ENCODE measurements around the gene LY6G6F. TPM values are rescaled to one million over a fixed set of nuclear protein-coding genes. Genes with fewer than 3 reads are reported as not detected.

The LY6G6F gene
- total RNA-seq, 1 donor from 2014 or later, result not detected

DNA sequence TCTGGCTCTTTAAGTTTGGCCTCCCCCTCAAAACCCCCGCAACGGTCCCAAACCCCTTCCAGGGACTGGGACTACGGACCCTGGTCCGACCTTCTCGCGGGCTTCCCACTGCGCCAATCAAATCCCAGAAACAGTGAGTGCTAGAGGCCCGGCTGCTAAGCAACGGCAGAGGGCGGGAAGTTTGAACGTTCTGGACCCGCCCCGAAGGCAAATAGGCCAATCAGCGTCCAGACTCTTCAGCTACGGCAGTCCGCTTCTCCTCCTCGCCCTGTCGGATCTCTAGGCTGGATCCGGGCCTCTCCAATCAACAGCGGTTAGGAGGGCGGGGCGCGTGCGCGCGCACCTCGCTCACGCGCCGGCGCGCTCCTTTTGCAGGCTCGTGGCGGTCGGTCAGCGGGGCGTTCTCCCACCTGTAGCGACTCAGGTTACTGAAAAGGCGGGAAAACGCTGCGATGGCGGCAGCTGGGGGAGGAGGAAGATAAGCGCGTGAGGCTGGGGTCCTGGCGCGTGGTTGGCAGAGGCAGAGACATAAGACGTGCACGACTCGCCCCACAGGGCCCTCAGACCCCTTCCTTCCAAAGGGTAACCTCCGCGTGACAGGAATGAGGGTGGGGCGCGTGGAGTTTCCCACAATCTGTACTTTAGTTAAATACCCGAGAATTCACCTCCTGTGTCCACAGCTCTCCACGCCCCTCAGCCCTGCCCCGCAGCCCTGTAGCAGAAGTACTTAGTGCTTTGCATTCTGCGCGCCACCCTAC is 33.2 kb downstream of the LY6G6F start, which contains the start of gene MSH5:
TSS of gene MSH5 (plus strand) at position 367 of the 758 bp plus-strand sequence. CDS start 462 bp downstream, outside the sequence.
- Histone ChIP-seq H3K4me3 (peak within 1 kb of the TSS; percentile 65 to 86), H3K36me3 (no peaks in the 10 kb centered on the region), H3K27me3 (no peaks in the 10 kb centered on the region), H3K9me3 (no peaks in the 10 kb centered on the region), H3K4me1 (peaks cover 43% of the 10 kb centered on the region), H3K27ac (peak within 1 kb of the TSS; percentile 96)
- peak in 1 of 2 donors; percentile 99 for DNase-seq (ENCODE audit: extremely low spot score in 2 of 2)
- intact Hi-C loops (cut with DNase I), result loop anchor here (5.0 to 10.0 kb wide), 3 partner anchors 55 to 72 kb away; partner anchors contain the start of genes LY6G5C and VARS1
- TF ChIP-seq POLR2AphosphoS5 (IDR thresholded peaks at IDR 0.05; ENCODE audit: insufficient read depth in 1 of 2, low read depth in 1 of 2) (peak; percentile 93 to 97), POLR2A (IDR thresholded peaks at IDR 0.05) (peak in 1 of 2 donors; percentile 72)
- TF ChIP-seq, protein P1, sequence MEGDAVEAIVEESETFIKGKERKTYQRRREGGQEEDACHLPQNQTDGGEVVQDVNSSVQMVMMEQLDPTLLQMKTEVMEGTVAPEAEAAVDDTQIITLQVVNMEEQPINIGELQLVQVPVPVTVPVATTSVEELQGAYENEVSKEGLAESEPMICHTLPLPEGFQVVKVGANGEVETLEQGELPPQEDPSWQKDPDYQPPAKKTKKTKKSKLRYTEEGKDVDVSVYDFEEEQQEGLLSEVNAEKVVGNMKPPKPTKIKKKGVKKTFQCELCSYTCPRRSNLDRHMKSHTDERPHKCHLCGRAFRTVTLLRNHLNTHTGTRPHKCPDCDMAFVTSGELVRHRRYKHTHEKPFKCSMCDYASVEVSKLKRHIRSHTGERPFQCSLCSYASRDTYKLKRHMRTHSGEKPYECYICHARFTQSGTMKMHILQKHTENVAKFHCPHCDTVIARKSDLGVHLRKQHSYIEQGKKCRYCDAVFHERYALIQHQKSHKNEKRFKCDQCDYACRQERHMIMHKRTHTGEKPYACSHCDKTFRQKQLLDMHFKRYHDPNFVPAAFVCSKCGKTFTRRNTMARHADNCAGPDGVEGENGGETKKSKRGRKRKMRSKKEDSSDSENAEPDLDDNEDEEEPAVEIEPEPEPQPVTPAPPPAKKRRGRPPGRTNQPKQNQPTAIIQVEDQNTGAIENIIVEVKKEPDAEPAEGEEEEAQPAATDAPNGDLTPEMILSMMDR (IDR thresholded peaks at IDR 0.05), result no peak

DNA sequence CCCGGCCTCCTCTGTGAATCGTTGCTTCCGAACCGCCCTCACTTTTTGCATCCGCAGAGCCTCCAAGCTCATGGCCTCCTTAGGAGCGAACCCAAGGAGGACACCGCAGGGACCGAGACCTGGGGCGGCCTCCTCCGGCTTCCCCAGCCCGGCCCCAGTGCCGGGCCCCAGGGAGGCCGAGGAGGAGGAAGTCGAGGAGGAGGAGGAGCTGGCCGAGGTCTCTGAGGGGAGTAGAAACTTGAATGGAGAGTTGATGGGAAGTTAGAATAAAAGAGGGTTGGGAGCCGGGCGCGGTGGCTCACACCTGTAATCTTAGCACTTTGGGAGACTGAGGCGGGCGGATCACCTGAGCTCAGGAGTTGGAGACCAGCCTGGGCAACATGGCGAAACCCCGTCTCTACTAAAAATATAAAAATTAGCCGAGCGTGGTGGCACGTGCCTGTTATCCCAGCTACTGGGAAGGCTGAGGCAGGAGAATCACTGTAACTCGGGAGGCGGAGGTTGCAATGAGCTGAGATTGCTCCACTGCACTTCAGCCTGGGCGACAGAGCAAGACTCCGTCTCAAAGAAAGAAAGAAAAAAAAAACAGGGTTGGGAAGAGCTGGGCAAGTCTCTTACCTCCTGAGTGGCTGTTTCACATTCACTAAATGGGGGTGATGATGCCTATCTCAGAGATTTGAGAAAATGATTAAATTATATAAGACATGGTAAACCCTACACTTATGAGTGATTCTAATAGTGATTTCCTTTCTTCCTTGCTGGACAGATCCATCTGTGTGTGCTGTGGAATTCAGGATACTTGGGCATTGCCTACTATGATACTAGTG is 33.9 kb downstream of the LY6G6F start:
- intact Hi-C loops (cut with DNase I), result no loop called here

DNA sequence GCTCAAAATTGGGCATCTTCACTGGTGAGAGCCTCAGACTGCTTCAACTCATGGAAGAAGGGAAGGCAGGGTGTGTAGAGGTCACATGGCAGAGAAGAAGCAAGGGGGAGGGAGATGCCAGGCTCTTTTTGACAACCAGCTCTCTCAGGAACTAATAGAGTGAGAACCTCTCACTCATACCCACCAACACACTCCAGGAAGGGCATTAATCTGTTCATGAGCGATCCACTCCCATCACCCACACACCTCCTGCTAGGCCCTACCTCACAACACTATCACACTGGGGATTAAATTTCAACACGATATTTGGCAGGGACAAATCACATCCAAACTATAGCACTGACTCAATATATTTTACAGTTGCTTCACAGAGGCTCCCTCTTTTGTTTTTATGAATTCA is 35.1 kb downstream of the LY6G6F start:
- Histone ChIP-seq H3K36me3 (no peaks in the 10 kb centered on the region), H3K4me1 (peaks cover 36% of the 10 kb centered on the region), H3K27ac (no peak overlapping the region), H3K9me3 (no peaks in the 10 kb centered on the region), H3K4me3 (no peak overlapping the region), H3K27me3 (no peaks in the 10 kb centered on the region)
- DNase-seq (ENCODE audit: extremely low spot score in 2 of 2), result no peak
- TF ChIP-seq POLR2A (IDR thresholded peaks at IDR 0.05) (no peak), POLR2AphosphoS5 (IDR thresholded peaks at IDR 0.05; ENCODE audit: insufficient read depth in 1 of 2, low read depth in 1 of 2) (no peak)
- TF ChIP-seq, protein P1 (IDR thresholded peaks at IDR 0.05), result no peak
- intact Hi-C loops (cut with DNase I), result no loop called here

More for the DNA sequence above, 33.9 kb downstream of the LY6G6F start:
- H3K27ac ChIP-seq, result peak overlapping the region; percentile 96
- peak overlapping the region; percentile 65 to 86 for H3K4me3 ChIP-seq
- DNase-seq (ENCODE audit: extremely low spot score in 2 of 2), result no peak
- TF ChIP-seq POLR2A (IDR thresholded peaks at IDR 0.05), result no peak
- peaks cover 40% of the 10 kb centered on the region for H3K4me1 ChIP-seq
- H3K9me3 ChIP-seq, result no peaks in the 10 kb centered on the region
- no peaks in the 10 kb centered on the region for H3K27me3 ChIP-seq
- no peaks in the 10 kb centered on the region for H3K36me3 ChIP-seq

DNA sequence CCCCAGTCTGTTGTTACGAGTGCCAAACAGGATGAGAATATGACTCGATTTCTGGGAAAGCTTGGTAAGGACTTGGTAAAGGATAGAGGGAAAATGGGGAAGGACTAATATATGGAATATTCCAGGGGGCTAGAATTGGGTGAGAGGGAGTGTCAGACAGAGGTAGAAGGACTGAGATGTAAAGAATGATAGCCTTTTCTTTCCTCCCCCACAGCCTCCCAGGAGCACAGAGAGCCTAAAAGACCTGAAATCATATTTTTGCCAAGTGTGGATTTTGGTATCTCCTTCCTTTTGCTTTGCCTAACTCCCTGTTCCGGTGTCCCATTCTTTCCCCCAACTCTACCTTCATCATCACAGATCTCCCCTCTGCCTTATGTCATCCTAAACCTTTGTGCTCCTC is 36.2 kb downstream of the LY6G6F start:
- Histone ChIP-seq H3K4me3 (no peak overlapping the region), H3K36me3 (no peaks in the 10 kb centered on the region), H3K4me1 (peaks cover 25% of the 10 kb centered on the region), H3K27me3 (no peaks in the 10 kb centered on the region), H3K27ac (no peak overlapping the region), H3K9me3 (no peaks in the 10 kb centered on the region)
- TF ChIP-seq, protein P1 (IDR thresholded peaks at IDR 0.05), result no peak
- TF ChIP-seq POLR2AphosphoS5 (IDR thresholded peaks at IDR 0.05; ENCODE audit: insufficient read depth in 1 of 2, low read depth in 1 of 2), result no peak
- DNase-seq (ENCODE audit: extremely low spot score in 2 of 2), result no peak
- intact Hi-C loops (cut with DNase I), result no loop called here

DNA sequence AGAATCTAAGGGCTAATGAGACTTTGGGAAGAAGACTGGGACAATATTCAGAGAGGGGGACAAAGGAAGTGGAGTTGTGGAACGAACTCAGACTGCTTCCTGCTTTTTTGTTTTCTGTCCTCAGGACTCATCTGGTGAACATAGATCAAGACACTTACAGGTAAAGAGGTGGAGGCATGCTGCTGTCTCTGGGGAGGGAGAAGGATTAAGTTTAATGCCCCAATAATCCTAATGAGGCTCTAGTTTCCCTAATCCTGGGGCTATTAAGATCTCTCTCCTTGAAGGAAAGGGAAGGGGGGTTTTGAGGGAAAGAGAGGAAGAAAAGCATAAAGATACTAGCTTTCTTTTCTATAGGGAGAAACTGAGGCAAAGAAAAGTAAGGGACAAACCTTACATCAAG is 37.8 kb downstream of the LY6G6F start:
- Histone ChIP-seq H3K27me3 (no peaks in the 10 kb centered on the region), H3K36me3 (no peaks in the 10 kb centered on the region), H3K9me3 (no peaks in the 10 kb centered on the region), H3K27ac (no peak overlapping the region), H3K4me3 (no peak overlapping the region), H3K4me1 (peaks cover 10% of the 10 kb centered on the region)
- no peak for DNase-seq (ENCODE audit: extremely low spot score in 2 of 2)
- TF ChIP-seq POLR2A (IDR thresholded peaks at IDR 0.05) (no peak), POLR2AphosphoS5 (IDR thresholded peaks at IDR 0.05; ENCODE audit: insufficient read depth in 1 of 2, low read depth in 1 of 2) (no peak)
- TF ChIP-seq, protein P1 (IDR thresholded peaks at IDR 0.05), result no peak
- intact Hi-C loops (cut with DNase I), result no loop called here

Measured in vagina (tissue), 2 donors.